ENCODE results near the gene PRMT2.

The PRMT2 gene

DNA sequence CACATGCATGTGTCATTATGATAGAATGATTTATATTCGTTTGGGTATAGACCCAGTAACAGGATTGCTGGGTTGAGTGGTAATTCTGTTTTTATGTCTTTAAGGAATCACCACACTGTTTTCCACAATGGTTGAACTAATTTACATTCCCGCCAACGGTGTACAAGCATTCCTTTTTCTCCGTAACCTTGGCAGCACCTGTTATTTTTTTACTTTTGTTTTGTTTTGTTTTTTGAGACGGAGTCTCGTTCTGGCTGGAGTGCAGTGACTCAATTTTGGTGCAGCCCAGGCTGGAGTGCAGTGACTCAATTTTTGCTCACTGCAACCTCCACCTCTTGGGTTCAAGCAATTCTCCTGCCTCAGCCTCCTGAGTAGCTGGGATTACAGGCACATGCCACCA, 22.1 kb upstream of the PRMT2 start:
- no peak overlapping the region for H2AK5ac ChIP-seq (ENCODE audit: low read length)
- no peak overlapping the region for H3K14ac ChIP-seq (ENCODE audit: low read length)
- WGBS (ENCODE audit: extremely low coverage, insufficient coverage, insufficient read length), result no CpG with 5 or more reads among the region's 6 CpGs

DNA sequence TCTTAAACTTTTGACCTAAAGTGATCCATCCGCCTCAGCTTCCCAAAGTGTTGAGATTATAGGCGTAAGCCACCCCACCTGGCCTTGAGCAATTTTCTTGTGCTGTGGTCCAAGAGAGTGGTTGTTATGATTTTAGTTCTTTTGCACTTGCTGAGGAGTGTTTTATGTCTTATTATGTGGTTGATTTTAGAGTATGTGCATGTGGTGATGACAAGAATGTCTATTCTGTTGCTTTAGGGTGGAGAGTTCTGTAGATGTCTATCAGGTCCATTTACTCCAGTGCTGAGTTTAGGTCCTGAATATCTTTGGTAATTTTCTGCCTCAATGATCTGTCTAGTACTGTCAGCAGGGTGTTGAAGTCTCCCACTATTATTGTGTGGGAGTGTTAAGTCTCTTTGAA, 19.4 kb upstream of the PRMT2 start:
- Histone ChIP-seq H3K36me3 (ENCODE audit: control insufficient read depth in 1 of 2, insufficient read depth in 2 of 2, low read length in 2 of 2) (no peaks in the 10 kb centered on the region), H3K23ac (ENCODE audit: low read length) (no peak overlapping the region), H4K12ac (ENCODE audit: low read depth, low read length) (no peak overlapping the region), H3K14ac (ENCODE audit: low read length) (no peak overlapping the region), H3K4me2 (ENCODE audit: low read length) (no peak overlapping the region), H3K27me3 (ENCODE audit: insufficient read depth, low read length) (no peaks in the 10 kb centered on the region), H4K91ac (ENCODE audit: low read depth, low read length) (no peak overlapping the region), H3K4me3 (ENCODE audit: low read depth, low read length) (no peak overlapping the region), H3K9ac (ENCODE audit: low read length) (no peak overlapping the region), H2BK5ac (ENCODE audit: low read depth, low read length, poor library complexity) (no peak overlapping the region), H3K9me3 (ENCODE audit: insufficient read depth, low read depth, low read length) (peaks cover 2% of the 10 kb centered on the region), H2BK12ac (ENCODE audit: low read length) (no peak overlapping the region), H4K8ac (ENCODE audit: low read depth, low read length) (no peak overlapping the region), H3K79me1 (ENCODE audit: low read length) (no peaks in the 10 kb centered on the region), H3K79me2 (ENCODE audit: control insufficient read depth, insufficient read depth, low read length, poor library complexity) (no peaks in the 10 kb centered on the region), H3K18ac (ENCODE audit: low read length) (no peak overlapping the region), H3K4me1 (ENCODE audit: control insufficient read depth in 1 of 2, insufficient read depth in 2 of 2, low read length in 2 of 2) (peaks cover 2 to 3% of the 10 kb centered on the region in 2 experiments), H2BK120ac (ENCODE audit: insufficient read depth, low read length, poor library complexity) (no peak overlapping the region), H2AK5ac (ENCODE audit: low read length) (no peak overlapping the region), H3K27ac (ENCODE audit: low read depth, low read length) (no peak overlapping the region), H3K4ac (ENCODE audit: low read depth, low read length) (no peak overlapping the region), H2AFZ (ENCODE audit: insufficient read depth, low read length, poor library complexity) (no peak overlapping the region)
- WGBS (ENCODE audit: extremely low coverage, insufficient coverage, insufficient read length), result no CpG with 5 or more reads among the region's 2 CpGs
- DNase-seq, result no peak

More for the DNA sequence above, 22.1 kb upstream of the PRMT2 start:
- Histone ChIP-seq H2BK5ac (ENCODE audit: low read depth, low read length, poor library complexity) (no peak overlapping the region), H3K4ac (ENCODE audit: low read depth, low read length) (no peak overlapping the region), H3K79me2 (ENCODE audit: control insufficient read depth, insufficient read depth, low read length, poor library complexity) (no peaks in the 10 kb centered on the region), H2BK12ac (ENCODE audit: low read length) (no peak overlapping the region), H2BK120ac (ENCODE audit: insufficient read depth, low read length, poor library complexity) (no peak overlapping the region), H3K23ac (ENCODE audit: low read length) (no peak overlapping the region), H4K91ac (ENCODE audit: low read depth, low read length) (no peak overlapping the region), H3K4me1 (ENCODE audit: control insufficient read depth in 1 of 2, insufficient read depth in 2 of 2, low read length in 2 of 2) (no peaks in the 10 kb centered on the region), H3K4me2 (ENCODE audit: low read length) (no peak overlapping the region), H3K36me3 (ENCODE audit: control insufficient read depth in 1 of 2, insufficient read depth in 2 of 2, low read length in 2 of 2) (no peaks in the 10 kb centered on the region), H3K27me3 (ENCODE audit: insufficient read depth, low read length) (no peaks in the 10 kb centered on the region), H2AFZ (ENCODE audit: insufficient read depth, low read length, poor library complexity) (no peak overlapping the region), H3K18ac (ENCODE audit: low read length) (no peak overlapping the region), H3K79me1 (ENCODE audit: low read length) (no peaks in the 10 kb centered on the region), H3K9ac (ENCODE audit: low read length) (no peak overlapping the region), H4K12ac (ENCODE audit: low read depth, low read length) (no peak overlapping the region), H3K27ac (ENCODE audit: low read depth, low read length) (no peak overlapping the region), H3K9me3 (ENCODE audit: insufficient read depth, low read depth, low read length) (peaks cover 6% of the 10 kb centered on the region), H3K4me3 (ENCODE audit: low read depth, low read length) (no peak overlapping the region), H4K8ac (ENCODE audit: low read depth, low read length) (no peak overlapping the region)
- DNase-seq, result peak; percentile 48 to 58

DNA sequence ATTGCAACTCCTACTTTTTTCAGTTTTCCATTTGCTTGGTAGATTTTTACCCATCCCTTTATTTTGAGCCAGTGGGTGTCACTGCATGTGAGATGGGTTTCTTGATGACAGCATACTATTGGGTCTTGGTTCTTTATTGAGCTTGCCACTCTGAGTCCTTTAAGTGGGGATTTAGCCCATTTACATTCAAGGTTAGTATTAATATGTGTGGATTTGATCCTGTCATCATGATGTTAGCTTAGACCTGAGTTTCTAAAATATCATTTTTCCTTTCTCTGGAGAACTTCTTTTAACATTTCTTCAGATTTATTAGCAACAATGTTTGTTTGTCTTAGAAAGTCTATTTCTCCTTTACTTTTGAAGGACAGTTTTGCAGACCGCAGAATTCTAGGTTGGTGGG, 18.8 kb upstream of the PRMT2 start:
- no peaks in the 10 kb centered on the region for H3K79me1 ChIP-seq (ENCODE audit: low read length)
- H4K8ac ChIP-seq (ENCODE audit: low read depth, low read length), result no peak overlapping the region
- no peak overlapping the region for H4K12ac ChIP-seq (ENCODE audit: low read depth, low read length)
- H3K4me2 ChIP-seq (ENCODE audit: low read length), result no peak overlapping the region
- no peak overlapping the region for H3K18ac ChIP-seq (ENCODE audit: low read length)
- no peaks in the 10 kb centered on the region for H3K36me3 ChIP-seq (ENCODE audit: control insufficient read depth in 1 of 2, insufficient read depth in 2 of 2, low read length in 2 of 2)
- WGBS (ENCODE audit: extremely low coverage, insufficient coverage, insufficient read length), result no CpG with 5 or more reads among the region's 1 CpG
- H3K4ac ChIP-seq (ENCODE audit: low read depth, low read length), result no peak overlapping the region
- no peak overlapping the region for H4K91ac ChIP-seq (ENCODE audit: low read depth, low read length)
- H2AFZ ChIP-seq (ENCODE audit: insufficient read depth, low read length, poor library complexity), result no peak overlapping the region
- no peak overlapping the region for H3K4me3 ChIP-seq (ENCODE audit: low read depth, low read length)
- no peak overlapping the region for H2BK12ac ChIP-seq (ENCODE audit: low read length)
- H2AK5ac ChIP-seq (ENCODE audit: low read length), result no peak overlapping the region
- H2BK5ac ChIP-seq (ENCODE audit: low read depth, low read length, poor library complexity), result no peak overlapping the region
- DNase-seq, result no peak
- H2BK120ac ChIP-seq (ENCODE audit: insufficient read depth, low read length, poor library complexity), result no peak overlapping the region
- no peak overlapping the region for H3K27ac ChIP-seq (ENCODE audit: low read depth, low read length)
- H3K79me2 ChIP-seq (ENCODE audit: control insufficient read depth, insufficient read depth, low read length, poor library complexity), result no peaks in the 10 kb centered on the region
- no peak overlapping the region for H3K9ac ChIP-seq (ENCODE audit: low read length)
- peaks cover 4 to 5% of the 10 kb centered on the region in 2 experiments for H3K4me1 ChIP-seq (ENCODE audit: control insufficient read depth in 1 of 2, insufficient read depth in 2 of 2, low read length in 2 of 2)
- H3K27me3 ChIP-seq (ENCODE audit: insufficient read depth, low read length), result no peaks in the 10 kb centered on the region
- peaks cover 2% of the 10 kb centered on the region for H3K9me3 ChIP-seq (ENCODE audit: insufficient read depth, low read depth, low read length)
- no peak overlapping the region for H3K14ac ChIP-seq (ENCODE audit: low read length)
- no peak overlapping the region for H3K23ac ChIP-seq (ENCODE audit: low read length)

DNA sequence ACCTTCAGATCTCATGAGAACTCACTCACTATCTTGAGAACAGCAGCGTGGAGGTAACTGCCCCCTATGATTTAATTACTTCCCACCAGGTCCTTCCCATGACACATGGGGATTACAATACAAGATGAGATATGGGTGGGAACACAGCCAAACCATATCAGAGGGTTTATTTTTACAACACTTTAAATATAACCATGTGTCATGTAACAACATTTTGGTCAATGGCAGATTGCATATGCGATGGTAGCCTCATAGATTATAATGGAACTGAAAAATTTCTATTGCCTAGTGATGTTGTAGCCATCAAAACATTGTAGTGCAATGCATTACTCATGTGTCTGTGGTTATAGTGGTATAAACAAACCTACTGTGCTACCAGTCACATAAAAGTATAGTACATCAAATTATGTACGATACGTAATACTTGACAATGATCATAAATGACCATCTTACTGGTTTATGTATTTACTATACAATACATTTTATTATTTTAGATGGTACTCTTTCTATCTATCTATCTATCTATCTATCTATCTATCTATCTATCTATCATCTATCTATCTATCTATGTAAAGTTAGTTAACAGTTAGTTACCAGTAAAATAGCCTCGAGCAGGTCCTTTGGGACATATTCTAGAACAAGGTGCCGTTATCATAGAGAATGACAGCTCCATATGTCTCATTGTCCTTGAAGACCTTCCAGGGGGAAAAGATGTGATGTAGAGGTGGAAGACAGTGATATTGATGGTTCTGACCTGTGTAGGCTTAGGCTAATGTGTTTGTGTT, 18.0 kb upstream of the PRMT2 start:
- no peaks in the 10 kb centered on the region for H3K79me1 ChIP-seq (ENCODE audit: low read length)
- no peak overlapping the region for H3K14ac ChIP-seq (ENCODE audit: low read length)
- no peaks in the 10 kb centered on the region for H3K79me2 ChIP-seq (ENCODE audit: control insufficient read depth, insufficient read depth, low read length, poor library complexity)
- no CpG with 5 or more reads among the region's 6 CpGs for WGBS (ENCODE audit: extremely low coverage, insufficient coverage, insufficient read length)
- peaks cover 4 to 5% of the 10 kb centered on the region in 2 experiments for H3K4me1 ChIP-seq (ENCODE audit: control insufficient read depth in 1 of 2, insufficient read depth in 2 of 2, low read length in 2 of 2)
- H3K27me3 ChIP-seq (ENCODE audit: insufficient read depth, low read length), result no peaks in the 10 kb centered on the region
- H3K9me3 ChIP-seq (ENCODE audit: insufficient read depth, low read depth, low read length), result peaks cover 2% of the 10 kb centered on the region
- H4K8ac ChIP-seq (ENCODE audit: low read depth, low read length), result no peak overlapping the region
- H3K4me3 ChIP-seq (ENCODE audit: low read depth, low read length), result no peak overlapping the region
- no peak overlapping the region for H2BK12ac ChIP-seq (ENCODE audit: low read length)
- H2BK5ac ChIP-seq (ENCODE audit: low read depth, low read length, poor library complexity), result no peak overlapping the region
- no peak overlapping the region for H3K9ac ChIP-seq (ENCODE audit: low read length)
- H3K4ac ChIP-seq (ENCODE audit: low read depth, low read length), result no peak overlapping the region
- no peak overlapping the region for H3K23ac ChIP-seq (ENCODE audit: low read length)
- no peak overlapping the region for H4K91ac ChIP-seq (ENCODE audit: low read depth, low read length)
- no peak overlapping the region for H2AK5ac ChIP-seq (ENCODE audit: low read length)
- no peak overlapping the region for H4K12ac ChIP-seq (ENCODE audit: low read depth, low read length)
- no peak overlapping the region for H2AFZ ChIP-seq (ENCODE audit: insufficient read depth, low read length, poor library complexity)
- H3K36me3 ChIP-seq (ENCODE audit: control insufficient read depth in 1 of 2, insufficient read depth in 2 of 2, low read length in 2 of 2), result no peaks in the 10 kb centered on the region
- H2BK120ac ChIP-seq (ENCODE audit: insufficient read depth, low read length, poor library complexity), result no peak overlapping the region
- no peak overlapping the region for H3K4me2 ChIP-seq (ENCODE audit: low read length)
- DNase-seq, result peak; percentile 27 to 59
- no peak overlapping the region for H3K27ac ChIP-seq (ENCODE audit: low read depth, low read length)
- no peak overlapping the region for H3K18ac ChIP-seq (ENCODE audit: low read length)
